ENCODE measurements around the gene CAMSAP1.
"Not testable (repeated sequence)": the region's sequence is repeated elsewhere in the genome, so short reads cannot be mapped to it uniquely, and the experiment has no call there.

The CAMSAP1 gene

GRCh38 chr9:135896205-135896604, 11.1 kb downstream of the CAMSAP1 start:
- DNase-seq: no peak

GRCh38 chr9:135895202-135895848, 12.0 kb downstream of the CAMSAP1 start:
- no peak for DNase-seq

GRCh38 chr9:135893104-135893503, 14.2 kb downstream of the CAMSAP1 start:
- DNase-seq: no peak

- DNase-seq: not testable (repeated sequence)
These were observed 15.0 kb downstream of the CAMSAP1 start for GRCh38 chr9:135892327-135892726.

- no peak for DNase-seq
These were observed 16.2 kb downstream of the CAMSAP1 start for GRCh38 chr9:135891027-135891631.

- DNase-seq: no peak
These were observed 16.9 kb downstream of the CAMSAP1 start for GRCh38 chr9:135890190-135891026.

GRCh38 chr9:135889564-135890189, 17.7 kb downstream of the CAMSAP1 start:
- no peak for DNase-seq

GRCh38 chr9:135888766-135889394, 18.5 kb downstream of the CAMSAP1 start:
- no peak for DNase-seq

GRCh38 chr9:135888126-135888765, 19.1 kb downstream of the CAMSAP1 start:
- no peak for DNase-seq

- peak; percentile 23 to 44 for DNase-seq
These were observed 19.7 kb downstream of the CAMSAP1 start for GRCh38 chr9:135887585-135888050.

GRCh38 chr9:135887021-135887507, 20.3 kb downstream of the CAMSAP1 start:
- no peak for DNase-seq

GRCh38 chr9:135886147-135886981, 21.0 kb downstream of the CAMSAP1 start:
- no peak for DNase-seq

GRCh38 chr9:135885100-135885853, 22.1 kb downstream of the CAMSAP1 start:
- DNase-seq: no peak

GRCh38 chr9:135884328-135885035, 22.9 kb downstream of the CAMSAP1 start:
- DNase-seq: no peak

- no peak for DNase-seq
These were observed 23.8 kb downstream of the CAMSAP1 start for GRCh38 chr9:135883410-135884089.

- no peak for DNase-seq
These were observed 25.3 kb downstream of the CAMSAP1 start for GRCh38 chr9:135882011-135882410.

GRCh38 chr9:135880438-135880837, 26.9 kb downstream of the CAMSAP1 start:
- DNase-seq: no peak

- DNase-seq: no peak
These were observed 27.7 kb downstream of the CAMSAP1 start for GRCh38 chr9:135879619-135880018.

GRCh38 chr9:135879237-135879601, 28.1 kb downstream of the CAMSAP1 start:
- no peak for DNase-seq
